Neural cell (in vitro differentiated cells): ENCODE data around the gene RNF212. TPM values are rescaled to one million over a fixed set of nuclear protein-coding genes. Genes with fewer than 3 reads are reported as not detected.

Experiments
- H2AFZ ChIP-seq: fragments of 200-600, 300-800 bp; sonication (generic), shearing (Covaris generic); 2 replicates; pipeline ENCODE4 v1.6.0; 2014; ENCODE audit warnings: low read depth, mild to moderate bottlenecking, antibody characterized with exemption, low read length, moderate library complexity
- H3F3A ChIP-seq: fragments of 200-600 bp; shearing (Covaris generic); 2 replicates; pipeline ENCODE4 v1.6.1; 2016; ENCODE audit warnings: mild to moderate bottlenecking, moderate library complexity, mixed read lengths, antibody characterized with exemption, low read length; ENCODE audit not compliant: insufficient read depth, poor library complexity, severe bottlenecking
- H3K27ac ChIP-seq: fragments of 200-600, 300-800 bp; sonication (generic), shearing (Covaris generic); 2 replicates; pipeline ENCODE4 v1.5.1; 2014; ENCODE audit warnings: mild to moderate bottlenecking, low read length, moderate library complexity
- H3K27me3 ChIP-seq: fragments of 300-800, 200-600 bp; sonication (generic), shearing (Covaris generic); 2 replicates; pipeline ENCODE4 v1.6.0; 2014; ENCODE audit warnings: mild to moderate bottlenecking, low read depth, low read length, moderate library complexity; ENCODE audit not compliant: insufficient read depth
- H3K36me3 ChIP-seq: fragments of 300-800, 200-600 bp; sonication (generic), shearing (Covaris generic); 2 replicates; pipeline ENCODE4 v1.5.1; 2014; ENCODE audit warnings: mild to moderate bottlenecking, antibody characterized with exemption, low read length, moderate library complexity; ENCODE audit not compliant: insufficient read depth
- H3K4me2 ChIP-seq: fragments of 300-800, 200-600 bp; sonication (generic), shearing (Covaris generic); 2 replicates; pipeline ENCODE4 v1.6.0; 2014; ENCODE audit warnings: mild to moderate bottlenecking, low read length
- H3K4me3 ChIP-seq: fragments of 300-800, 200-600 bp; sonication (generic), shearing (Covaris generic); 2 replicates; pipeline ENCODE4 v1.5.1; 2014; ENCODE audit warnings: mild to moderate bottlenecking, low read length, moderate library complexity
- H3K79me2 ChIP-seq: fragments of 200-600 bp; shearing (Covaris generic); replicated peaks from 2 replicates; pipeline ENCODE4 v1.6.0; 2014; ENCODE audit warnings: mild to moderate bottlenecking, low read length, moderate library complexity; ENCODE audit not compliant: insufficient read depth
- H3K9ac ChIP-seq: fragments of 300-800, 200-600 bp; sonication (generic), shearing (Covaris generic); 2 replicates; pipeline ENCODE4 v1.6.1; 2016; ENCODE audit warnings: mild to moderate bottlenecking, low read length, mixed read lengths
- H3K9me2 ChIP-seq: fragments of 200-600 bp; shearing (Covaris generic); 2 replicates; pipeline ENCODE4 v1.6.1; 2016; ENCODE audit warnings: mild to moderate bottlenecking, low read length, mixed read lengths; ENCODE audit not compliant: insufficient read depth
- H3K9me3 ChIP-seq: fragments of 200-600, 300-800 bp; sonication (generic), shearing (Covaris generic); 2 replicates; pipeline ENCODE4 v1.6.1; 2016; ENCODE audit warnings: mild to moderate bottlenecking, mixed run types, low read length, moderate library complexity, mixed read lengths
- H4K20me1 ChIP-seq: fragments of 200-600 bp; shearing (Covaris generic); 2 replicates; pipeline ENCODE4 v1.6.1; 2016; ENCODE audit warnings: mild to moderate bottlenecking, mixed run types; ENCODE audit not compliant: insufficient read depth
- EP300 ChIP-seq: fragments of 450-650 bp; conservative IDR thresholded peaks from 2 replicates; pipeline ENCODE4 v1.6.1; 2014; ENCODE audit warnings: antibody characterized with exemption, mild to moderate bottlenecking, moderate library complexity; ENCODE audit not compliant: poor library complexity, severe bottlenecking
- EZH2 ChIP-seq: fragments of 200-600, 300-800 bp; shearing (Covaris generic), sonication (generic); IDR thresholded peaks from 2 replicates; pipeline ENCODE4 v1.6.1; 2014; ENCODE audit warnings: antibody characterized with exemption, low read length, borderline replicate concordance, mild to moderate bottlenecking; ENCODE audit not compliant: insufficient read depth, poor library complexity, severe bottlenecking
- MXI1 ChIP-seq: fragments of 450-650 bp; conservative IDR thresholded peaks from 2 replicates; pipeline ENCODE4 v1.6.1; 2014; ENCODE audit warnings: antibody characterized with exemption, mild to moderate bottlenecking; ENCODE audit not compliant: poor library complexity, severe bottlenecking
- POLR2AphosphoS5 ChIP-seq: IDR thresholded peaks from 2 replicates; pipeline ENCODE4 v1.6.1; 2012
- RAD21 ChIP-seq: fragments of 450-650 bp; conservative IDR thresholded peaks from 2 replicates; pipeline ENCODE4 v1.6.1; 2014; ENCODE audit warnings: antibody characterized with exemption, mild to moderate bottlenecking, moderate library complexity
- SMC3 ChIP-seq: fragments of 450-650 bp; conservative IDR thresholded peaks from 2 replicates; pipeline ENCODE4 v1.6.1; 2014; ENCODE audit warnings: antibody characterized with exemption, mild to moderate bottlenecking, moderate library complexity; ENCODE audit not compliant: poor library complexity
- TAF1 ChIP-seq: IDR thresholded peaks from 2 replicates; pipeline ENCODE4 v1.6.1; 2012; ENCODE audit warnings: low read depth
- polyA plus RNA-seq: library from polyadenylated mRNA; depleted of rRNA; stranded (reverse); fragments of >200 nt; gene quantifications from 2 replicates; pipeline ENCODE4 v1.2.3, GENCODE V29; 2014
- TF ChIP-seq, protein P1 (sequence below): IDR thresholded peaks from 2 replicates; pipeline ENCODE4 v1.6.1; 2012; ENCODE audit warnings: borderline replicate concordance
- TF ChIP-seq, protein P2 (sequence below): fragments of 450-650 bp; IDR thresholded peaks from 2 replicates; pipeline ENCODE4 v1.5.1; 2014; ENCODE audit warnings: antibody characterized with exemption, mild to moderate bottlenecking, moderate library complexity; ENCODE audit not compliant: poor library complexity, severe bottlenecking

The RNF212 gene
- polyA plus RNA-seq, 1 donor from 2014 or later, result 1.5 TPM

DNA sequence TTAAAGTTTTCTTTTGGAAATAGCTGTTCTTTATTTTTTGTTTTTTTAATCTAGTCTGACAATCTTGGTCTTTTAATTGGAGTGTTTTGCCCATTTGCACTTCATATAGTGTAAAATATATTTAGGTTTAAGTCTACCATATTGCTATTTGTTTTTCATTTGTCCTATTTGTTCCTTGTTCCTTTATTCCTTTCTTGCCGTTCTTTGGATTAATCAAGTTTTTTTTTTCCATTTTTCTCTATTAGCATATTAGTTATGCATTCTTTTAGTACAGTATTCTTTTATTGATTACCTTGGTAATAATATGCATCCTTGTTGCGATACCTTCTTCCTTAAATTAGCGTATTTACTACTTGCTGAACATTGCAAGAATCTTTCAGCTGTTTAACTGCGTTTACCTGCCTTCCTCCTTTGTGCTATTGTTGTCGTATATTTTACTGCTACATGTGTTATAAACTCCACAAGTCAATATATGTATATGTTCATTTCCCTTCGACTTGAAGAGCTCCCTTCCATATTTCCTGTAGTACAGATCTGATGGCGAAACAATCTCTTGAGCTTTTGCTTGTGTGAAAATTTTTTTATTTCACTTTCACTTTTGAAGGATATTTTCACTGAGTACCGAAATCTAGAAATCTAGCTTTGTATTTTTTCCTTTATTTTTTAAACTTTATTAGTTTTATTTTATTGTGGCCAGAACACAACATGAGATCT, 23.9 kb upstream of the RNF212 start:
- no peak overlapping the region for H3K27ac ChIP-seq
- no peaks in the 10 kb centered on the region for H3K27me3 ChIP-seq
- no peaks in the 10 kb centered on the region for H3K36me3 ChIP-seq
- no peaks in the 10 kb centered on the region for H4K20me1 ChIP-seq
- TF ChIP-seq MXI1 (no peak), RAD21 (no peak), EP300 (no peak), POLR2AphosphoS5 (no peak), EZH2 (no peak), TAF1 (no peak), SMC3 (no peak)
- TF ChIP-seq, protein P1, sequence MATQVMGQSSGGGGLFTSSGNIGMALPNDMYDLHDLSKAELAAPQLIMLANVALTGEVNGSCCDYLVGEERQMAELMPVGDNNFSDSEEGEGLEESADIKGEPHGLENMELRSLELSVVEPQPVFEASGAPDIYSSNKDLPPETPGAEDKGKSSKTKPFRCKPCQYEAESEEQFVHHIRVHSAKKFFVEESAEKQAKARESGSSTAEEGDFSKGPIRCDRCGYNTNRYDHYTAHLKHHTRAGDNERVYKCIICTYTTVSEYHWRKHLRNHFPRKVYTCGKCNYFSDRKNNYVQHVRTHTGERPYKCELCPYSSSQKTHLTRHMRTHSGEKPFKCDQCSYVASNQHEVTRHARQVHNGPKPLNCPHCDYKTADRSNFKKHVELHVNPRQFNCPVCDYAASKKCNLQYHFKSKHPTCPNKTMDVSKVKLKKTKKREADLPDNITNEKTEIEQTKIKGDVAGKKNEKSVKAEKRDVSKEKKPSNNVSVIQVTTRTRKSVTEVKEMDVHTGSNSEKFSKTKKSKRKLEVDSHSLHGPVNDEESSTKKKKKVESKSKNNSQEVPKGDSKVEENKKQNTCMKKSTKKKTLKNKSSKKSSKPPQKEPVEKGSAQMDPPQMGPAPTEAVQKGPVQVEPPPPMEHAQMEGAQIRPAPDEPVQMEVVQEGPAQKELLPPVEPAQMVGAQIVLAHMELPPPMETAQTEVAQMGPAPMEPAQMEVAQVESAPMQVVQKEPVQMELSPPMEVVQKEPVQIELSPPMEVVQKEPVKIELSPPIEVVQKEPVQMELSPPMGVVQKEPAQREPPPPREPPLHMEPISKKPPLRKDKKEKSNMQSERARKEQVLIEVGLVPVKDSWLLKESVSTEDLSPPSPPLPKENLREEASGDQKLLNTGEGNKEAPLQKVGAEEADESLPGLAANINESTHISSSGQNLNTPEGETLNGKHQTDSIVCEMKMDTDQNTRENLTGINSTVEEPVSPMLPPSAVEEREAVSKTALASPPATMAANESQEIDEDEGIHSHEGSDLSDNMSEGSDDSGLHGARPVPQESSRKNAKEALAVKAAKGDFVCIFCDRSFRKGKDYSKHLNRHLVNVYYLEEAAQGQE, result no peak
- TF ChIP-seq, protein P2, sequence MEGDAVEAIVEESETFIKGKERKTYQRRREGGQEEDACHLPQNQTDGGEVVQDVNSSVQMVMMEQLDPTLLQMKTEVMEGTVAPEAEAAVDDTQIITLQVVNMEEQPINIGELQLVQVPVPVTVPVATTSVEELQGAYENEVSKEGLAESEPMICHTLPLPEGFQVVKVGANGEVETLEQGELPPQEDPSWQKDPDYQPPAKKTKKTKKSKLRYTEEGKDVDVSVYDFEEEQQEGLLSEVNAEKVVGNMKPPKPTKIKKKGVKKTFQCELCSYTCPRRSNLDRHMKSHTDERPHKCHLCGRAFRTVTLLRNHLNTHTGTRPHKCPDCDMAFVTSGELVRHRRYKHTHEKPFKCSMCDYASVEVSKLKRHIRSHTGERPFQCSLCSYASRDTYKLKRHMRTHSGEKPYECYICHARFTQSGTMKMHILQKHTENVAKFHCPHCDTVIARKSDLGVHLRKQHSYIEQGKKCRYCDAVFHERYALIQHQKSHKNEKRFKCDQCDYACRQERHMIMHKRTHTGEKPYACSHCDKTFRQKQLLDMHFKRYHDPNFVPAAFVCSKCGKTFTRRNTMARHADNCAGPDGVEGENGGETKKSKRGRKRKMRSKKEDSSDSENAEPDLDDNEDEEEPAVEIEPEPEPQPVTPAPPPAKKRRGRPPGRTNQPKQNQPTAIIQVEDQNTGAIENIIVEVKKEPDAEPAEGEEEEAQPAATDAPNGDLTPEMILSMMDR, result no peak
- no peak overlapping the region for H2AFZ ChIP-seq
- no peaks in the 10 kb centered on the region for H3F3A ChIP-seq
- H3K4me3 ChIP-seq, result no peak overlapping the region
- H3K79me2 ChIP-seq, result no peaks in the 10 kb centered on the region
- H3K9me3 ChIP-seq, result no peaks in the 10 kb centered on the region
- H3K9me2 ChIP-seq, result no peaks in the 10 kb centered on the region
- no peak overlapping the region for H3K9ac ChIP-seq
- no peak overlapping the region for H3K4me2 ChIP-seq

DNA sequence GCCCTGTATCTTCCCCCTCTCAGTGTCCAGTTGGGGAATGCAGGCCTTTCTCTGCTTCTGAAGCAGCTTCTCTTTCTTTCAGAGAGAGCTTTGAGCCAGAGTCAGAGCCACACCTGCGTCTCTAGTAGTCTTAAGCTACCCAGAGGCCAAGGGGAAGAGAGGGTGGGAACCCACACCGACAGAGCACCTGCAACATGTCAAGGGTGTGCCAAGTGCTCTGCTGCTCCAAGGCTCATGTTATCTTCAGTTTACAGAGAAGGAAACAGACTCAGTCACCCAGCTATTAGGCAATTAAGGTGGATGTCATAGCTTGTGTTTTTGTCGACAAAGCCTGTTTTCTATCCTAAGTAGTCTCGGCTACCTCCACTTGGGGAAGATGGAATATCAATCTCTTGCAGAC, 22.7 kb upstream of the RNF212 start:
- H3K9me3 ChIP-seq, result no peaks in the 10 kb centered on the region
- H3K4me3 ChIP-seq, result no peak overlapping the region
- no peak overlapping the region for H3K27ac ChIP-seq
- no peaks in the 10 kb centered on the region for H3K27me3 ChIP-seq
- H3K9me2 ChIP-seq, result no peaks in the 10 kb centered on the region
- H3K36me3 ChIP-seq, result no peaks in the 10 kb centered on the region
- H3F3A ChIP-seq, result no peaks in the 10 kb centered on the region
- H3K79me2 ChIP-seq, result no peaks in the 10 kb centered on the region
- no peak overlapping the region for H3K9ac ChIP-seq
- no peak overlapping the region for H3K4me2 ChIP-seq
- TF ChIP-seq, protein P2, result no peak
- TF ChIP-seq TAF1 (no peak), SMC3 (no peak), MXI1 (no peak), EZH2 (no peak), EP300 (no peak), RAD21 (no peak)
- H2AFZ ChIP-seq, result no peak overlapping the region
- H4K20me1 ChIP-seq, result no peaks in the 10 kb centered on the region
